DND-41 (cell line): ENCODE data around the gene TSSK6.

ENCODE experiments used
- ATAC-seq: fragments of 200-7000 bp; cut with Tn5 transposase; 3 replicates; pipeline ENCODE4 v1.9.1; 2021; ENCODE audit warnings: low read depth; ENCODE audit not compliant: insufficient read depth
- DNase-seq: peaks from one replicate; pipeline ENCODE4 v3.0.0-alpha.2; 2020
- H2AFZ ChIP-seq: 2 replicates; pipeline ENCODE4 v1.6.0; 2012; ENCODE audit warnings: low read depth, low read length
- H3K27ac ChIP-seq: 2 replicates; pipeline ENCODE4 v1.5.1; 2012; ENCODE audit warnings: low read length, inconsistent platforms
- H3K27me3 ChIP-seq: fragments of 200-600 bp; sonication (generic); 2 replicates; pipeline ENCODE4 v1.6.0; 2012; ENCODE audit warnings: low read length, mild to moderate bottlenecking, inconsistent platforms; ENCODE audit not compliant: insufficient read depth, poor library complexity
- H3K36me3 ChIP-seq: 2 replicates; pipeline ENCODE4 v1.5.1; 2012; ENCODE audit warnings: low read length, inconsistent platforms; ENCODE audit not compliant: insufficient read depth
- H3K4me1 ChIP-seq: 2 replicates; pipeline ENCODE4 v1.5.1; 2012; ENCODE audit warnings: mild to moderate bottlenecking, low read length; ENCODE audit not compliant: insufficient read depth
- H3K4me2 ChIP-seq: 2 replicates; pipeline ENCODE4 v1.6.0; 2012; ENCODE audit warnings: mild to moderate bottlenecking, moderate library complexity, low read length, inconsistent platforms; ENCODE audit not compliant: insufficient read depth
- H3K4me3 ChIP-seq, 2 experiments: fragments of 200-600 bp in 1 of 2; shearing (Covaris generic) in 1 of 2; 2 replicates each; pipeline ENCODE4 v1.5.1; 2012 to 2016; ENCODE audit warnings: inconsistent platforms in 2 of 2, low read length in 2 of 2, mild to moderate bottlenecking in 2 of 2, low read depth in 1 of 2, moderate library complexity in 1 of 2
- H3K79me2 ChIP-seq: 2 replicates; pipeline ENCODE4 v1.6.0; 2012; ENCODE audit warnings: low read length, inconsistent platforms; ENCODE audit not compliant: insufficient read depth
- H3K9ac ChIP-seq: 2 replicates; pipeline ENCODE4 v1.6.0; 2012; ENCODE audit warnings: low read depth, mild to moderate bottlenecking, inconsistent platforms, low read length, moderate library complexity
- H3K9me3 ChIP-seq: 2 replicates; pipeline ENCODE4 v1.5.1; 2012; ENCODE audit warnings: low read length, moderate library complexity, mild to moderate bottlenecking, inconsistent platforms; ENCODE audit not compliant: insufficient read depth, severe bottlenecking
- H4K20me1 ChIP-seq: 2 replicates; pipeline ENCODE4 v1.6.0; 2012; ENCODE audit warnings: low read length; ENCODE audit not compliant: insufficient read depth
- CTCF ChIP-seq: IDR thresholded peaks from 2 replicates; pipeline ENCODE4 v1.5.1; 2012; ENCODE audit warnings: borderline replicate concordance, low read length, moderate library complexity, mild to moderate bottlenecking; ENCODE audit not compliant: poor library complexity, severe bottlenecking; ENCODE audit errors: extremely low read depth
- EZH2 ChIP-seq: IDR thresholded peaks from 3 replicates; pipeline ENCODE4 v1.6.1; 2012; ENCODE audit warnings: borderline replicate concordance, low read depth, mild to moderate bottlenecking, moderate library complexity, low read length, inconsistent platforms; ENCODE audit not compliant: severe bottlenecking

TSSK6 gene

GRCh38 chr19:19525611-19526380 lies 10.4 kb upstream of the TSSK6 start:
- Histone ChIP-seq H3K4me1 (peaks cover 2% of the 10 kb centered on the region), H3K9ac (no peak overlapping the region), H3K27me3 (no peaks in the 10 kb centered on the region), H2AFZ (no peak overlapping the region), H3K9me3 (no peaks in the 10 kb centered on the region), H3K79me2 (peaks cover 50% of the 10 kb centered on the region), H3K4me3 (no peak overlapping the region), H4K20me1 (peaks cover 51% of the 10 kb centered on the region), H3K36me3 (peaks cover 66% of the 10 kb centered on the region), H3K4me2 (no peak overlapping the region), H3K27ac (no peak overlapping the region)
- no peak for ATAC-seq
- TF ChIP-seq EZH2 = no peak
- peak; percentile 15 for TF ChIP-seq CTCF
- no peak for DNase-seq

- Histone ChIP-seq H3K79me2 (peaks cover 68% of the 10 kb centered on the region), H3K9me3 (no peaks in the 10 kb centered on the region), H3K4me3 (no peak overlapping the region), H2AFZ (no peak overlapping the region), H3K4me2 (no peak overlapping the region), H3K4me1 (peaks cover 7% of the 10 kb centered on the region), H3K27ac (no peak overlapping the region), H3K27me3 (no peaks in the 10 kb centered on the region), H4K20me1 (peaks cover 55% of the 10 kb centered on the region), H3K36me3 (peaks cover 70% of the 10 kb centered on the region), H3K9ac (no peak overlapping the region)
- TF ChIP-seq CTCF (no peak), EZH2 (no peak)
- DNase-seq (no peak), ATAC-seq (0 out of 3 replicates have a peak, but pooled peaks have one; percentile 28)
Observed at GRCh38 chr19:19524053-19524452, 8.7 kb upstream of the TSSK6 start.

- no peak overlapping the region for H2AFZ ChIP-seq
- no peaks in the 10 kb centered on the region for H3K27me3 ChIP-seq
- DNase-seq (no peak), ATAC-seq (no peak)
- TF ChIP-seq CTCF (no peak), EZH2 (no peak)
- H3K4me3 ChIP-seq = no peak overlapping the region
- peaks cover 12% of the 10 kb centered on the region for H3K4me1 ChIP-seq
- no peak overlapping the region for H3K4me2 ChIP-seq
- H3K9me3 ChIP-seq = no peaks in the 10 kb centered on the region
- H3K27ac ChIP-seq = no peak overlapping the region
- peaks cover 76% of the 10 kb centered on the region for H3K79me2 ChIP-seq
- H3K36me3 ChIP-seq = peaks cover 67% of the 10 kb centered on the region
- no peak overlapping the region for H3K9ac ChIP-seq
- peaks cover 56% of the 10 kb centered on the region for H4K20me1 ChIP-seq
Observed at GRCh38 chr19:19523177-19523576, 7.8 kb upstream of the TSSK6 start.
